Measurements from ENCODE around the gene JAZF1.

- TF ChIP-seq CTCF (IDR thresholded peaks at IDR 0.05; ENCODE audit: low read depth, low read length, poor library complexity, severe bottlenecking) = no peak
- TF ChIP-seq EZH2phosphoT487 (IDR thresholded peaks at IDR 0.05; ENCODE audit: borderline replicate concordance, low read length) = no peak
These were observed 39.2 kb upstream of the JAZF1 start for GRCh38 chr7:28219793-28220192.

Data from DOHH2 (cell line).